GM12801 (cell line): ENCODE data around the gene CITED1.

Source experiments
- TF ChIP-seq, protein P1 (sequence below): IDR thresholded peaks from one replicate; pipeline ENCODE4 v1.5.1; 2011; ENCODE audit warnings: control low read depth; ENCODE audit not compliant: insufficient read length; ENCODE audit errors: extremely low read depth

Gene CITED1

DNA sequence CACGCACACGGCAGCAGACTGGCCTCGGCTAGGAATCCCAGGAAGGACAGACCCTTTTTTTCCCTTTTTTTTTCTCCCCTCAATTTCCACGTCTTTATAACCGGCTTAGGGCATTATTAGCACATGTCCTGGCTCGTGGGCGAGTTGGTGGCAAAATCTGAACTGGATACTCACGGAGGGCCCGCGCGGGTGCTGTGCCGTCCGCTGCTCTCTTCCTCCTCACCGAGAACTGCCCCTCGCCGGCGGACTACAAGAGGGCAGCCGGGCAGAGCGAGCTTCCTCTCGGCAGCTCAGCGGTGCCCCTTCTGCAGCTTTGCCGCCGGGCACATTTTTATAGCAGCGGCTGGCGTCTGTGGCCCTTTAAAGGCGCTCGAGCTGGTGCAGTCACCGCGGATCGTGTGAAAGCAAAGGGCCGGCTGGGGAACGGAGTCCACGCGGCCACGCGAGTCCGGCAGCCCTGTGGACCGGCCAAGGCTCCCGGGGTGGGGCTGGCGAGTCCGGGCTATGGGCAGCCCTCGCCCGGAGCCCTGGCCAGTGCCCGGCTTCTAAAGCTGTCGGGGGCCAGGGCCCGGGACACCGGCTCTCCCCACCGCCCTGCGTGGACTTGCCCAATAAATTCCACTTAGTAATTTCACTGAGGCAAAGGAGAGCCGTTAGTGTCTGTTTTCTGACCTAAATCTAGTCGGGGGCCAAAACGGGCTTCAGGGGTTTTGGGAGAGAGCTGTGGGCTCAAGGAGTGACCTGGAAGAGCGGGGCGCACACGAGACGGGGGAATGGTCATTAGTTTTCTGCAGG lies 1.3 kb upstream of the CITED1 start:
- TF ChIP-seq, protein P1, sequence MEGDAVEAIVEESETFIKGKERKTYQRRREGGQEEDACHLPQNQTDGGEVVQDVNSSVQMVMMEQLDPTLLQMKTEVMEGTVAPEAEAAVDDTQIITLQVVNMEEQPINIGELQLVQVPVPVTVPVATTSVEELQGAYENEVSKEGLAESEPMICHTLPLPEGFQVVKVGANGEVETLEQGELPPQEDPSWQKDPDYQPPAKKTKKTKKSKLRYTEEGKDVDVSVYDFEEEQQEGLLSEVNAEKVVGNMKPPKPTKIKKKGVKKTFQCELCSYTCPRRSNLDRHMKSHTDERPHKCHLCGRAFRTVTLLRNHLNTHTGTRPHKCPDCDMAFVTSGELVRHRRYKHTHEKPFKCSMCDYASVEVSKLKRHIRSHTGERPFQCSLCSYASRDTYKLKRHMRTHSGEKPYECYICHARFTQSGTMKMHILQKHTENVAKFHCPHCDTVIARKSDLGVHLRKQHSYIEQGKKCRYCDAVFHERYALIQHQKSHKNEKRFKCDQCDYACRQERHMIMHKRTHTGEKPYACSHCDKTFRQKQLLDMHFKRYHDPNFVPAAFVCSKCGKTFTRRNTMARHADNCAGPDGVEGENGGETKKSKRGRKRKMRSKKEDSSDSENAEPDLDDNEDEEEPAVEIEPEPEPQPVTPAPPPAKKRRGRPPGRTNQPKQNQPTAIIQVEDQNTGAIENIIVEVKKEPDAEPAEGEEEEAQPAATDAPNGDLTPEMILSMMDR = no peak

DNA sequence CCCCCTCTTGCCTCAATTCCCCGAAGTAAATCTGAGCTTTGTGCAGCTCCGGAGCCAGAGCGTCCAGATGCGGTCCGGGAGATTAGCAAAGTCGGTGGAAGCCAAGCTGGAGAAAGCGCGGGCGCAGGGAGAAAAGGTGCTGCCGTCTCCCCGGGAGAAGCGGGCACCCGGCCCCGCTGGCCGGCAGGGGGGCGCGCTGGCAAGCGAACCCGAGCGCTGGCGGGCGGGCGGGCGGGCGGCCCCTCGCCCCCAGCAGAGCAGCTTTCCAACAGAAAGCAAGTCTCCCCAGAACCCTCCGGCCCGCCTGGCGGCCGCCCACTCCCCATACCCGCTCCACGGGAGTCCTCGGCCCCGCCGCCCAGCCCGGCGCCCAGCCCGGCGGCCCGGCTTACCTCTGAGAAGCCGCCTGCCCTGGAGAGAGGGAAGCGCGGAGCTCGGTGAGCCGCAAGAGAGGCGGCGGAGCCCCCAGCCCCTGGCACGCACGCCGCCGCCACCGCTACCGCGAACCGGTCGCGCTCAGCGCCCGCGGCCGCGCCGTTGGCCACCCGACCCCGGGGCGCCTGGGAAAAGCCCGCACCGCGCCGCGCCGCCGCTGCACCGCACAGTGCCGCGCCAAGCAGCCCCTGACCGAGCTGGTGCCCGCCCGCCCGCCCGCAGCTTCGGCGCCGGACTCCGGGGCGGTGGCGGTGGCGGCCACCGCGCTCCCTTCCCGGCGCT lies 529 bp upstream of the CITED1 start:
- TF ChIP-seq, protein P1 = no peak

DNA sequence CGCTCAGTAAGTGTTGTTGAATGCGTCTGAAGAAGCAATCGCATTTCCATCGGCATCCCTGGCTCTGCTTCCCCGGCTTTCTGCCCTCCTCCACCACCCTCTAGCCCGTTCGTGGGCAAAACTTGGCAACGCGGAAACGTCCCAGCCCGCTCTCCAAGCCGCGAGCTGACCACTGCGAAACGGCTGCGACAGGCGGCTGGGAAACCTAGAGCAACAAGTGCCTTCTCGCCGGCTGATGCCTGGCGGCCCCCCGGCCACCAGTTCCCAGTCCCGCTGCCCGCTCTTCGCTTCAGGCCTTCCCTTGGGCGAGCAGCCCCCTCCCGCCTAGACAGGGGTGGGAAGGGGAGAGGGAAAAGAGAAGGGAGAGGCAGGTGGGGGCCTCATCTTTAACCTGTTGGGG lies 837 bp downstream of the CITED1 start:
- TF ChIP-seq, protein P1 = no peak

DNA sequence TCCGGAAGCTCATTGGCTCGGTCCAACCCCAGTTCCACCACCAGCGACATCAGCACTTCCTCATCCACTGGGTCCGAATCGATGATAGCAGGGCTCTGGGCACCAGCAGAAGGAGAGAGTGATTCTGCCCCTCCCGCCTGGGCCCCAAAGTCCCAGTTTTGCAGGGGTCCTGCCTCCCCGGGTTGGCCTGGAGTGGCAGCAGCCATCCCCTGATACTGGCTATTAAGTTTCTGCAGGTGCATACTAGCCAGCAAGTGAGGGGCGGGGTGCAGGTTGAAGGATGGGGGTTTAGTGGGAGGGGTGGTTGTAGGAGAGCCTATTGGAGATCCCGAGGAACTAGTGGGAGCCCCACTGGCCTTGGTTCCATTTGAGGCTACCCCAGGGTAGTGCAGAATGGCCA lies 3.9 kb downstream of the CITED1 start:
- TF ChIP-seq, protein P1 = no peak

DNA sequence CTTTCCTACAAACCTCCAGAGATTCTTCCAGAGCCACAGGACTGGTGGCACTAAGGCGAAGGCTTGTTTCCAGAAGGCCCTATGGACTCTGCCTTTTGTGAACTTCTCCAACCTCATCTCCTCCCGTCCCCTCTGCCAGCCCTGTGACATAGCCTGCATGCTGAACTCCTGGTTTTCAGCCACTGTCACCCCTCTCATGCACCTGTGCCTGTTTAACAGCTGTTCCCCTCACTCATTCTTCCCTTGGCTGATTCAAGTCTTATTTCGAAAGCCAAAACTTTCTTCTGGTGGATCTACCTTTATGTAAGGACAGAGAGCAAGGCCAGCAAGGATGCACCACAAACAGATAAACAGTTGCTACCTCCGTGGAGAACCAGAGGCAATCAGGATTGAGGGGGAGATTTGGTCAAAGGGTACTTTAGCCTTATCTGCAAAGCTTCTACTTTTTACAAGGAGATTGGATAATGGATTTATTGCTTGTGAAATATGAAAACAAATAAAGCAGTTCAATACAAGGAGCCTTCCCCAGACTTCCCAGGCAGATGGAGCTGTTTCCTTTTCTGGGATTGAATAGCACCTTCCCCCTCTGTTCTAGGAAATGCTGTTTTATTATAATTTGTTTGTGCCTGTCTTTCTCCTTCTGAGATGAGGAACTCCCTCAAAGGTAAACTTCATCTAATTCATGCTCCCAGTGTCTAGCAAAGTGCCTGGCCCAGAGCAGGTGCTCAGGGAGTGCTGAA lies 5.7 kb downstream of the CITED1 start:
- TF ChIP-seq, protein P1 = no peak

DNA sequence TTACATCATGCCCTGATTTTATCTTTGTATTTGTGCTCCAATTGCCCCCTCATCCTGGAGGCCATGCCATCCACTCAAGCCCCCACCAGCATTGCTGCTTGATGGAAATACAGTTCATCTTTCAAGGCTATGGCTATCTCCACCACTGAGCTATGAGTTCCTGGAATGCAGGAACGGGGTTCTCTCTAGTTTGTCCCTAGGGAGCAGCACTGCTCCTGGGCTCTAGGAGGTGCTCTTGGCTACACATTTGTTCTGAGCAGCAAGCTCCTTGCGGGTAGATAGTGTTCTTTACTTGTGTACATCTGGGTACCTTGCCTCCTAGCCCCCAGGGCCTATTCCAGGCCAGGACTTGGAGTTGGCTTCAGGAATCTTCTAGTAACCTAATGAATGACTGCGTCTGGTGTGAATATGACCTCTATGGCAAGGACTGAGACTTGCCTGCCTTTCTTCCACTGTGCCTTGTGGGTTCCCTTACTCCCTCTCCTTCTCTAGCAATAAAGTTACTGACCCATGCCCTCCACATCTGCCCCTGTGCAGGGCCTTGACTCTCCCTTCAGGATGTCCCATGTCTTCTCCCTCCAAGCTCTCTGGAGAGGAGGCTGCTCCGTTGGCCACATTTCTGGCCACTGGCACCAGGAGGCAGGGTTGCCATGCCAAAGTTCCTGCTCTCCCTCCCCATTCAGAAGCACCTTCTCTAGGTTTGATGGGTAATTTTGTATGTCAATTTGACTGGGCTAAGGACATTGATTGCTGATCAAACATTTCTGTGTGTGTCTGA lies 7.6 kb downstream of the CITED1 start:
- TF ChIP-seq, protein P1 = no peak
